Measurements from ENCODE around the gene RNF213. TPM values are rescaled to one million over a fixed set of nuclear protein-coding genes. Genes with fewer than 3 reads are reported as not detected.

Gene RNF213
- total RNA-seq, 1 experiment from 2014 or later, result 71.4 TPM

DNA sequence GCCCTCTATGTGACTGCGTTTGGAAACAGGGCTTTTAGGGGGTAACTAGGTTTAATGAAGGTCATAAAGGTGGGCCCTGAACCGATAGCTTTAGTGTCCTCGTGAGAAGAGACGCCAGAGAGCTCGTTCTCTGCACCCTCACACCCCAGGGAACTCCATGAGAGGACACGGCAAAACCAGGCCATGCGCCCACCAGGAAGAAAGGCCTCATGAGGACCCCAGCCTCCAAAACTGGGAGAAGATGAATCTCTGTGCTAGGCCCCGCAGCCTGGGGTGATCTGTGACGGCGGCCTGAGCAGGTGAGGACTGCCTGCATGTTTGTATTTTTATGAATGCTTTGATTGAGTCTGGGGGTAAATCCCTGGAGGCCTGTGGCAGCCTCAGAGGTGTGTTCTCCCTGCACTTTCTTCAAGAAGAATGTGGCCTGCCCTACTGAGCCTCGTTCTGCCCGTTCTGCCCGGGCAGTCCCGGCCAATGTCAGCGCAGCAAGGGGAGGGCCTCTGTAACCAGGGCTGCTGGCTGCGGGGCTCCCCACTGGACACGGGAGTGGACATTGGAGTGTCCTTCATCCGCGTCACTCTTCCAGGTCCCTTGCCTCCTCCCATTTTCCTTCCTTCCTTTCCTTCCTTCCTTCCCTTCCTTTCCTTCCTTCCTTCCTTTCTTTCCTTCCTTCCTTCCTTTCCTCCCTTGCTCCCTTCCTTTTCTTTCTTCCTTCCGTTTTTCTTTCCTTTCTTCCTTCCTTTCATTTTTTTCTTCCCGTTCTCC, 6.8 kb upstream of the RNF213 start:
- 0 out of 2 replicates have a peak overlapping the region, but pooled peaks have one; percentile 32 for H2AFZ ChIP-seq (ENCODE audit: low read length)
- H3K27ac ChIP-seq (ENCODE audit: low read length), result peak overlapping the region; percentile 86
- intact Hi-C loops (cut with micrococcal nuclease), result loop anchor here (1.0 to 5.0 kb wide), 5 partner anchors 35 to 171 kb away; partner anchors contain the start of genes EIF4A3 and GAA

DNA sequence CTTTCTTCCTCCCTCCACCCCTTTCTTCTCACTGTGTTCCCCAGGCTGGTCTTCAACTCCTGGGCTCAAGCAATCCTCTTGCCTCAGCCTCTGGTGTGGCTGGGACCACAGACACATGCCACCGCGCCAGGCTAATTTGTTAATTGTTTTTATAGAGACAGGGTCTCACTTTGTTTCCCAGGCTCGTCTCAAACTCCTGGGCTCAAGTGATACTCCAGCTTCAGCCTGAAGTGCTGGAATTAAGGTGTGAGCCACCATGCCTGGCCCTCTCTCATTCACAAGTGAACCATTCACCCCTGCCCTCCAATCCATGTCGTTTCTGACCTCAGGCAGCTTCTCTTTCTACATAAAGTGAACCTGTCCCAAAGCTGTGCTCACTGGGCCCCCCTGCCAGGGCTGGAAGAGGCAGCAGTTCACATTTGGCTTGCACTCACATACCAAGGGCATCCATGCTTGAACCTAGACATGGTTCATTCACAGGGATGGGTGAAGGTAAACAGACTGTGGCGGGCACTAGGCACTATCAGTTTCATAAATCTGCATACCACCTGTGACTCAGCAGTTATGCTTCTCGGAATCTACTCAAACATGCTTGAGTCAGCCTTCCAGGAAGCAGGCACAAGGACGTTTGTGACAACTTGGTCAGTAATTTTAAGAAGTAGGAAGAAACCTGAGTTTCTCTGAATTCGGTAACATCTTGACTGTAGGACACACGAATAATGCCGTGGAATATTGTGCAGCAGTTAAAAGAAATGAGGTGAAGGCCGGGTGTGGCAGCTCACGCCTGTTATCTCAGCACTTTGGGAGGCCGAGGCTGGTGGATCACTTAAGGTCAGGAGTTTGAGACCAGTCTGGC, 6.0 kb upstream of the RNF213 start:
- H4K20me1 ChIP-seq (ENCODE audit: low read length), result no peaks in the 10 kb centered on the region
- BruUV-seq (replicated peaks), result no TSS peak
- H3K27me3 ChIP-seq (ENCODE audit: low read length), result no peaks in the 10 kb centered on the region
- no peaks in the 10 kb centered on the region for H3K9me2 ChIP-seq (replicated peaks; ENCODE audit: low read length)
- peak overlapping the region; percentile 36 for H2AFZ ChIP-seq (ENCODE audit: low read length)
- peak overlapping the region; percentile 86 for H3K27ac ChIP-seq (ENCODE audit: low read length)
- H3K36me3 ChIP-seq (ENCODE audit: low read depth, low read length), result no peaks in the 10 kb centered on the region
- no peaks in the 10 kb centered on the region for H3K9me3 ChIP-seq (ENCODE audit: low read length)
- H3K4me2 ChIP-seq (ENCODE audit: low read length), result peak overlapping the region; percentile 69
- peaks cover 34% of the 10 kb centered on the region for H3K4me1 ChIP-seq (ENCODE audit: insufficient read depth, low read length)
- TF ChIP-seq EZH2phosphoT487 (IDR thresholded peaks at IDR 0.05; ENCODE audit: borderline replicate concordance, low read length) (no peak), EZH2 (IDR thresholded peaks at IDR 0.05; ENCODE audit: low read length, unreplicated experiment) (no peak)
- TF ChIP-seq, protein P1, sequence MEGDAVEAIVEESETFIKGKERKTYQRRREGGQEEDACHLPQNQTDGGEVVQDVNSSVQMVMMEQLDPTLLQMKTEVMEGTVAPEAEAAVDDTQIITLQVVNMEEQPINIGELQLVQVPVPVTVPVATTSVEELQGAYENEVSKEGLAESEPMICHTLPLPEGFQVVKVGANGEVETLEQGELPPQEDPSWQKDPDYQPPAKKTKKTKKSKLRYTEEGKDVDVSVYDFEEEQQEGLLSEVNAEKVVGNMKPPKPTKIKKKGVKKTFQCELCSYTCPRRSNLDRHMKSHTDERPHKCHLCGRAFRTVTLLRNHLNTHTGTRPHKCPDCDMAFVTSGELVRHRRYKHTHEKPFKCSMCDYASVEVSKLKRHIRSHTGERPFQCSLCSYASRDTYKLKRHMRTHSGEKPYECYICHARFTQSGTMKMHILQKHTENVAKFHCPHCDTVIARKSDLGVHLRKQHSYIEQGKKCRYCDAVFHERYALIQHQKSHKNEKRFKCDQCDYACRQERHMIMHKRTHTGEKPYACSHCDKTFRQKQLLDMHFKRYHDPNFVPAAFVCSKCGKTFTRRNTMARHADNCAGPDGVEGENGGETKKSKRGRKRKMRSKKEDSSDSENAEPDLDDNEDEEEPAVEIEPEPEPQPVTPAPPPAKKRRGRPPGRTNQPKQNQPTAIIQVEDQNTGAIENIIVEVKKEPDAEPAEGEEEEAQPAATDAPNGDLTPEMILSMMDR (conservative IDR thresholded peaks at IDR 0.05; ENCODE audit: low read depth, low read length), result no peak
- DNase-seq, result peak; percentile 100
- ChIA-PET POLR2A (ENCODE audit: unreplicated experiment) (no interaction called here), CTCF (interaction anchor here (0.7 kb wide), 1 partner anchor 946 kb away, joined by 3 read pairs; no protein-coding TSS in a partner anchor)
- peaks cover 4% of the 10 kb centered on the region for H3F3A ChIP-seq (ENCODE audit: low read length, unreplicated experiment)
- H3K79me2 ChIP-seq (ENCODE audit: low read length), result no peaks in the 10 kb centered on the region
- ATAC-seq, result peak; percentile 90
- H3K4me3 ChIP-seq (ENCODE audit: low read length), result peak overlapping the region; percentile 29; the same call in 1 of the 2 replicates
- intact Hi-C loops (cut with micrococcal nuclease), result loop anchor here (2.0 to 5.0 kb wide), 2 partner anchors 36 to 152 kb away; partner anchors contain the start of gene GAA
- peak overlapping the region; percentile 45 for H3K9ac ChIP-seq (ENCODE audit: low read length)

More for the DNA sequence above, 6.8 kb upstream of the RNF213 start:
- H3K36me3 ChIP-seq (ENCODE audit: low read depth, low read length), result no peaks in the 10 kb centered on the region
- peaks cover 28% of the 10 kb centered on the region for H3K4me1 ChIP-seq (ENCODE audit: insufficient read depth, low read length)
- no peaks in the 10 kb centered on the region for H4K20me1 ChIP-seq (ENCODE audit: low read length)
- H3K9me2 ChIP-seq (replicated peaks; ENCODE audit: low read length), result no peaks in the 10 kb centered on the region
- H3K27me3 ChIP-seq (ENCODE audit: low read length), result no peaks in the 10 kb centered on the region
- no peak overlapping the region for H3K4me3 ChIP-seq (ENCODE audit: low read length)
- TF ChIP-seq EZH2 (IDR thresholded peaks at IDR 0.05; ENCODE audit: low read length, unreplicated experiment), result no peak
- TF ChIP-seq, protein P1 (conservative IDR thresholded peaks at IDR 0.05; ENCODE audit: low read depth, low read length), result no peak
- no peak for TF ChIP-seq EZH2phosphoT487 (IDR thresholded peaks at IDR 0.05; ENCODE audit: borderline replicate concordance, low read length)
- no peaks in the 10 kb centered on the region for H3K9me3 ChIP-seq (ENCODE audit: low read length)
- H3K4me2 ChIP-seq (ENCODE audit: low read length), result peak overlapping the region; percentile 69
- CTCF ChIA-PET, result interaction anchor here (0.7 kb wide), 1 partner anchor 947 kb away, joined by 3 read pairs; no protein-coding TSS in a partner anchor
- POLR2A ChIA-PET (ENCODE audit: unreplicated experiment), result no interaction called here
- peaks cover 4% of the 10 kb centered on the region for H3F3A ChIP-seq (ENCODE audit: low read length, unreplicated experiment)
- no peak for ATAC-seq
- H3K79me2 ChIP-seq (ENCODE audit: low read length), result no peaks in the 10 kb centered on the region
- DNase-seq, result no peak
- peak overlapping the region; percentile 44 for H3K9ac ChIP-seq (ENCODE audit: low read length)
- no TSS peak for BruUV-seq (replicated peaks)
